Mucosa of descending colon (tissue), 3 donors: ENCODE data around the gene CERS5. TPM values are rescaled to one million over a fixed set of nuclear protein-coding genes. Genes with fewer than 3 reads are reported as not detected.

Source experiments
- ATAC-seq: fragments of 200-7000 bp; cut with Tn5 transposase; one replicate; pipeline ENCODE4 v1.9.1; 2020; ENCODE audit warnings: mild to moderate bottlenecking, moderate library complexity
- DNase-seq, 3 donors: peaks; one replicate each; pipeline ENCODE4 v3.0.0-alpha.2; 2020
- H3K36me3 ChIP-seq: fragments of 200-600 bp; one replicate; pipeline ENCODE4 v1.8.0; 2021; ENCODE audit warnings: low read depth, mild to moderate bottlenecking
- H3K4me1 ChIP-seq: fragments of 200-600 bp; one replicate; pipeline ENCODE4 v1.8.0; 2021; ENCODE audit warnings: low read depth, mild to moderate bottlenecking
- H3K4me3 ChIP-seq: fragments of 200-600 bp; one replicate; pipeline ENCODE4 v1.8.0; 2021; ENCODE audit warnings: mild to moderate bottlenecking
- H3K9me3 ChIP-seq: fragments of 200-600 bp; one replicate; pipeline ENCODE4 v1.8.0; 2021; ENCODE audit warnings: mild to moderate bottlenecking
- CTCF ChIP-seq: fragments of 200-600 bp; IDR thresholded peaks from one replicate; pipeline ENCODE4 v1.8.0; 2022; ENCODE audit warnings: antibody characterized with exemption, mild to moderate bottlenecking
- intact Hi-C, 2 donors: fragments of 100-400 bp; cut with DNase I in 1 of 2; cut with micrococcal nuclease in 1 of 2; formaldehyde crosslinking; loops; one replicate each; pipeline versions ENCODE4 v1.11.0 to v1.11.1; 2022; cut with DNase I, micrococcal nuclease
- total RNA-seq, 3 donors: library from RNA; stranded (reverse); fragmentation: NEBNext Ultra II Directional in 2 of 3; extraction: Animal tissue kit (Norgen Biotek cat#: 25700) in 2 of 3; gene quantifications; one replicate each; pipeline versions ENCODE4 v1.2.1 to v1.2.4, GENCODE V29; 2021 to 2023
- donor health status: DM: no; HTN: no; CAD: no; lungs with moderate emphysema.
- donor health status: DM: no; HTN: no; CAD: no.
- donor health status: DM: no; HTN: yes; CAD: no.

The CERS5 gene
- total RNA-seq, 3 donors from 2014 or later = 21.0 to 26.2 (median 23.0) TPM

GRCh38 chr12:50200552-50201273, 33.5 kb upstream of the CERS5 start:
- peaks cover 6% of the 10 kb centered on the region for H3K36me3 ChIP-seq
- TF ChIP-seq CTCF = no peak
- no peak overlapping the region for H3K4me3 ChIP-seq
- intact Hi-C loops = no loop called here
- no peaks in the 10 kb centered on the region for H3K9me3 ChIP-seq
- H3K4me1 ChIP-seq = peaks cover 15% of the 10 kb centered on the region
- DNase-seq (no peak), ATAC-seq (no peak)

GRCh38 chr12:50198829-50199228, 31.7 kb upstream of the CERS5 start:
- no peak for TF ChIP-seq CTCF
- DNase-seq (no peak), ATAC-seq (no peak)
- no peaks in the 10 kb centered on the region for H3K9me3 ChIP-seq
- H3K4me1 ChIP-seq = peaks cover 15% of the 10 kb centered on the region
- H3K36me3 ChIP-seq = peaks cover 4% of the 10 kb centered on the region
- no peak overlapping the region for H3K4me3 ChIP-seq
- intact Hi-C loops = no loop called here

- ATAC-seq = peak; percentile 62
- Histone ChIP-seq H3K9me3 (no peaks in the 10 kb centered on the region), H3K4me3 (no peak overlapping the region), H3K36me3 (peaks cover 4% of the 10 kb centered on the region), H3K4me1 (peaks cover 15% of the 10 kb centered on the region)
- intact Hi-C loops = no loop called here
- TF ChIP-seq CTCF = no peak
- DNase-seq = no peak
These were observed 30.1 kb upstream of the CERS5 start for GRCh38 chr12:50197297-50197727.

GRCh38 chr12:50196537-50196936, 29.4 kb upstream of the CERS5 start:
- DNase-seq = no peak
- peaks cover 4% of the 10 kb centered on the region for H3K36me3 ChIP-seq
- H3K4me1 ChIP-seq = peaks cover 9% of the 10 kb centered on the region
- H3K4me3 ChIP-seq = no peak overlapping the region
- H3K9me3 ChIP-seq = no peaks in the 10 kb centered on the region
- ATAC-seq = peak; percentile 15
- intact Hi-C loops = no loop called here
- TF ChIP-seq CTCF = no peak

GRCh38 chr12:50195832-50196231, 28.7 kb upstream of the CERS5 start:
- DNase-seq (no peak), ATAC-seq (no peak)
- no peak overlapping the region for H3K4me3 ChIP-seq
- peaks cover 7% of the 10 kb centered on the region for H3K4me1 ChIP-seq
- H3K36me3 ChIP-seq = peaks cover 4% of the 10 kb centered on the region
- no peaks in the 10 kb centered on the region for H3K9me3 ChIP-seq
- intact Hi-C loops = no loop called here
- no peak for TF ChIP-seq CTCF
